Ishikawa (cell line): ENCODE data around the gene ZNF25.

ENCODE experiments used
- CEBPB ChIP-seq: IDR thresholded peaks from 2 replicates; pipeline ENCODE4 v1.6.1; 2012
- EP300 ChIP-seq: IDR thresholded peaks from 2 replicates; pipeline ENCODE4 v1.6.1; 2012; ENCODE audit warnings: borderline replicate concordance
- FOXM1 ChIP-seq: IDR thresholded peaks from 2 replicates; pipeline ENCODE4 v1.6.1; 2012; ENCODE audit warnings: low read depth, borderline replicate concordance
- RAD21 ChIP-seq: IDR thresholded peaks from 2 replicates; pipeline ENCODE4 v1.6.1; 2012; ENCODE audit warnings: low read depth
- TAF1 ChIP-seq: IDR thresholded peaks from 2 replicates; pipeline ENCODE4 v1.6.1; 2012; ENCODE audit warnings: low read depth, mild to moderate bottlenecking
- TCF12 ChIP-seq: IDR thresholded peaks from 2 replicates; pipeline ENCODE4 v1.6.1; 2012; ENCODE audit warnings: low read depth
- TEAD4 ChIP-seq: IDR thresholded peaks from 2 replicates; pipeline ENCODE4 v1.6.1; 2012
- YY1 ChIP-seq: IDR thresholded peaks from 2 replicates; pipeline ENCODE4 v1.6.1; 2012; ENCODE audit warnings: low read depth
- TF ChIP-seq, protein P1 (sequence below): IDR thresholded peaks from 2 replicates; pipeline ENCODE4 v1.6.1; 2012; ENCODE audit warnings: low read depth, mild to moderate bottlenecking
- TF ChIP-seq, protein P2 (sequence below): IDR thresholded peaks from 2 replicates; pipeline ENCODE4 v1.6.1; 2012

DNA sequence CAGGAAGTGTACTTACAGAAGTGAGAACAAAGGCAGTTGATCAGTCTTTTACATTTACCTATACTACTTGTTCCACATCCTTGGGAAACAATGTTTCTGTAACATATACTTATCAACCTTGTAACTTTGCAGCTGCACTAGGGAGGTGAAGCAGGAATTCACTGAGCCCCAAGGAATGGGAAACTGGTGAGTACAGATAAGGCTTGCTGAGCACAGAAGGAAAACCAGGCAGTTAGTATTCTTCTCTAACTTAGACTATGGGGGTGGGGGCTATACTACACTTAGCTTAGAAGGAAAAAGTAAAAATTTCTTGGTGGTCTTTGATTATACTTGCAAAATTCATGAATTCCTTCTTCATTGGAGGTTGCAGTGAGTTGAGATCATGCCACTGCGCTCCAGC lies 27.1 kb upstream of the ZNF25 start:
- TF ChIP-seq, protein P1, sequence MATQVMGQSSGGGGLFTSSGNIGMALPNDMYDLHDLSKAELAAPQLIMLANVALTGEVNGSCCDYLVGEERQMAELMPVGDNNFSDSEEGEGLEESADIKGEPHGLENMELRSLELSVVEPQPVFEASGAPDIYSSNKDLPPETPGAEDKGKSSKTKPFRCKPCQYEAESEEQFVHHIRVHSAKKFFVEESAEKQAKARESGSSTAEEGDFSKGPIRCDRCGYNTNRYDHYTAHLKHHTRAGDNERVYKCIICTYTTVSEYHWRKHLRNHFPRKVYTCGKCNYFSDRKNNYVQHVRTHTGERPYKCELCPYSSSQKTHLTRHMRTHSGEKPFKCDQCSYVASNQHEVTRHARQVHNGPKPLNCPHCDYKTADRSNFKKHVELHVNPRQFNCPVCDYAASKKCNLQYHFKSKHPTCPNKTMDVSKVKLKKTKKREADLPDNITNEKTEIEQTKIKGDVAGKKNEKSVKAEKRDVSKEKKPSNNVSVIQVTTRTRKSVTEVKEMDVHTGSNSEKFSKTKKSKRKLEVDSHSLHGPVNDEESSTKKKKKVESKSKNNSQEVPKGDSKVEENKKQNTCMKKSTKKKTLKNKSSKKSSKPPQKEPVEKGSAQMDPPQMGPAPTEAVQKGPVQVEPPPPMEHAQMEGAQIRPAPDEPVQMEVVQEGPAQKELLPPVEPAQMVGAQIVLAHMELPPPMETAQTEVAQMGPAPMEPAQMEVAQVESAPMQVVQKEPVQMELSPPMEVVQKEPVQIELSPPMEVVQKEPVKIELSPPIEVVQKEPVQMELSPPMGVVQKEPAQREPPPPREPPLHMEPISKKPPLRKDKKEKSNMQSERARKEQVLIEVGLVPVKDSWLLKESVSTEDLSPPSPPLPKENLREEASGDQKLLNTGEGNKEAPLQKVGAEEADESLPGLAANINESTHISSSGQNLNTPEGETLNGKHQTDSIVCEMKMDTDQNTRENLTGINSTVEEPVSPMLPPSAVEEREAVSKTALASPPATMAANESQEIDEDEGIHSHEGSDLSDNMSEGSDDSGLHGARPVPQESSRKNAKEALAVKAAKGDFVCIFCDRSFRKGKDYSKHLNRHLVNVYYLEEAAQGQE: no peak
- TF ChIP-seq RAD21 (no peak), CEBPB (no peak), YY1 (no peak), EP300 (no peak), FOXM1 (no peak), TCF12 (no peak), TEAD4 (no peak), TAF1 (no peak)
- TF ChIP-seq, protein P2, sequence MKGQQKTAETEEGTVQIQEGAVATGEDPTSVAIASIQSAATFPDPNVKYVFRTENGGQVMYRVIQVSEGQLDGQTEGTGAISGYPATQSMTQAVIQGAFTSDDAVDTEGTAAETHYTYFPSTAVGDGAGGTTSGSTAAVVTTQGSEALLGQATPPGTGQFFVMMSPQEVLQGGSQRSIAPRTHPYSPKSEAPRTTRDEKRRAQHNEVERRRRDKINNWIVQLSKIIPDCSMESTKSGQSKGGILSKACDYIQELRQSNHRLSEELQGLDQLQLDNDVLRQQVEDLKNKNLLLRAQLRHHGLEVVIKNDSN: no peak
